K562 (cell line): Measurements from ENCODE around the gene TBRG4. TPM values are rescaled to one million over a fixed set of nuclear protein-coding genes. Genes with fewer than 3 reads are reported as not detected.

Source experiments
- ATAC-seq: fragments of 200-7000 bp; cut with Tn5 transposase; 3 replicates; pipeline ENCODE4 v1.9.1; 2020; ENCODE audit warnings: moderate library complexity
- BruUV-seq: library from RNA; stranded (reverse); fragments of 400-500 nt; replicated peaks from 2 replicates; lab custom pipeline; 2021; lab: Mats Ljungman, UMichigan
- CTCF ChIA-PET: fragments of 300-600 bp; formaldehyde crosslinking; extraction: SDS; loops from one replicate; lab custom pipeline; 2021; ENCODE audit warnings: low intra/inter-chr PET ratio; lab: Yijun Ruan, JAX
- POLR2A ChIA-PET: fragments of 300-600, 350-650 bp; sonication (Branson Sonifier 250); formaldehyde crosslinking; extraction: SDS; loops from one replicate; lab custom pipeline; 2021; ENCODE audit warnings: antibody characterized with exemption, inconsistent platforms; lab: Yijun Ruan, JAX
- DNase-seq, 4 experiments: peaks; one replicate each; pipeline versions ENCODE4 v3.0.0 to v3.0.0-alpha.2; 2011 to 2018; ENCODE audit warnings: low spot score in 3 of 4, mixed read lengths in 3 of 4; ENCODE audit errors: extremely low read depth in 1 of 4
- FAIRE-seq: peaks from 2 replicates; lab custom pipeline; 2011; peaks lifted over from hg19 to GRCh38; lab: Jason Lieb, UNC
- H2AFZ ChIP-seq: 2 replicates; pipeline ENCODE4 v1.6.0; 2011; ENCODE audit warnings: low read depth, low read length, control low read depth, inconsistent platforms
- H3K27ac ChIP-seq: fragments of 200-600 bp; 3 replicates; pipeline ENCODE4 v1.8.0; 2011; ENCODE audit warnings: low read depth, mild to moderate bottlenecking, control low read depth, inconsistent platforms, low read length, moderate library complexity, mixed read lengths; ENCODE audit errors: extremely low read depth
- H3K27me3 ChIP-seq, 2 experiments: fragments of 300-600 bp in 1 of 2; 2 replicates in 1 of 2; 3 replicates in 1 of 2; pipeline versions ENCODE4 v1.6.0 to v1.8.0; 2011; ENCODE audit warnings: inconsistent platforms in 2 of 2, low read length in 2 of 2, mild to moderate bottlenecking in 1 of 2, mixed read lengths in 1 of 2, moderate library complexity in 1 of 2; ENCODE audit not compliant: control insufficient read depth in 2 of 2, insufficient read depth in 2 of 2
- H3K36me3 ChIP-seq: fragments of 300-600 bp; 3 replicates; pipeline ENCODE4 v1.8.0; 2011; ENCODE audit warnings: mild to moderate bottlenecking, low read length, inconsistent platforms; ENCODE audit not compliant: control insufficient read depth, insufficient read depth
- H3K4me1 ChIP-seq, 2 experiments: fragments of 200-600 bp in 1 of 2; replicated peaks in 1 of 2; 2 replicates in 1 of 2; 3 replicates in 1 of 2; pipeline versions ENCODE4 v1.5.1 to v1.8.0; 2011; ENCODE audit warnings: inconsistent platforms in 2 of 2, low read length in 2 of 2, mild to moderate bottlenecking in 1 of 2, mixed read lengths in 1 of 2, moderate library complexity in 1 of 2; ENCODE audit not compliant: control insufficient read depth in 2 of 2, insufficient read depth in 2 of 2
- H3K4me2 ChIP-seq: 2 replicates; pipeline ENCODE4 v1.6.1; 2011; ENCODE audit warnings: low read length, control low read depth, inconsistent platforms, mixed read lengths; ENCODE audit not compliant: insufficient read depth
- H3K4me3 ChIP-seq: fragments of 200-600 bp; sonication (generic), shearing (Covaris generic); 2 replicates; pipeline ENCODE4 v1.5.1; 2016; ENCODE audit warnings: control low read depth, inconsistent platforms
- H3K79me2 ChIP-seq: fragments of 200-600 bp; 3 replicates; pipeline ENCODE4 v1.8.0; 2011; ENCODE audit warnings: low read length, inconsistent platforms; ENCODE audit not compliant: control insufficient read depth, insufficient read depth
- H3K9ac ChIP-seq, 2 experiments: 2 replicates each; pipeline versions ENCODE4 v1.6.0 to v1.6.1; 2011; ENCODE audit warnings: low read depth in 2 of 2, low read length in 2 of 2, control low read depth in 1 of 2, inconsistent platforms in 1 of 2, mild to moderate bottlenecking in 1 of 2, mixed read lengths in 1 of 2; ENCODE audit not compliant: insufficient read depth in 1 of 2
- H3K9me1 ChIP-seq: one replicate; pipeline ENCODE4 v1.6.0; 2011; ENCODE audit warnings: inconsistent platforms, mild to moderate bottlenecking, low read length, moderate library complexity; ENCODE audit not compliant: control insufficient read depth, insufficient read depth
- H3K9me3 ChIP-seq: replicated peaks from 2 replicates; pipeline ENCODE4 v1.5.1; 2011; ENCODE audit warnings: low read depth, low read length, inconsistent platforms; ENCODE audit not compliant: control insufficient read depth, insufficient read depth
- H4K20me1 ChIP-seq: replicated peaks from 2 replicates; pipeline ENCODE4 v1.6.1; 2011; ENCODE audit warnings: low read length, inconsistent platforms, mixed read lengths; ENCODE audit not compliant: control insufficient read depth, insufficient read depth
- ESRRA ChIP-seq: fragments of 450-650 bp; IDR thresholded peaks from 2 replicates; pipeline ENCODE4 v1.6.1; 2014; ENCODE audit warnings: low read depth, mild to moderate bottlenecking, moderate library complexity, borderline replicate concordance
- HCFC1 ChIP-seq: IDR thresholded peaks from 2 replicates; pipeline ENCODE4 v1.6.1; 2012; ENCODE audit warnings: low read depth, low read length, improper control_type of control experiment
- PHB ChIP-seq: fragments of 250-450 bp; sonication (Bioruptor Pico); IDR thresholded peaks from 2 replicates; pipeline ENCODE4 v1.5.0; 2021
- SRF ChIP-seq, 2 experiments: fragments of 250-450, 450-650 bp in 1 of 2; sonication (Bioruptor Pico) in 1 of 2; sonication (generic) in 1 of 2; formaldehyde crosslinking; IDR thresholded peaks; 2 replicates each; pipeline versions ENCODE4 v1.5.0 to v1.5.1; 2020 to 2022; ENCODE audit warnings: mild to moderate bottlenecking in 1 of 2, missing genetic modification reagents in 1 of 2
- ZNF384 ChIP-seq: IDR thresholded peaks from 2 replicates; pipeline ENCODE4 v1.6.1; 2012; ENCODE audit warnings: low read depth, low read length, improper control_type of control experiment
- ZNF79 ChIP-seq: fragments of 250-450 bp; sonication (Bioruptor Pico); IDR thresholded peaks from 2 replicates; pipeline ENCODE4 v1.4.0; 2020; ENCODE audit warnings: low read depth, mild to moderate bottlenecking, moderate library complexity
- WGBS: fragments of 100-300 bp; shearing (Covaris generic); methylation state at CpG from one replicate; pipeline ENCODE4 v1.1.6; 2016; ENCODE audit warnings: low coverage, mixed read lengths; ENCODE audit not compliant: insufficient coverage; ENCODE audit errors: missing lambda C conversion rate; 5-methylcytosine and 5-hydroxymethylcytosine counted together
- in situ Hi-C: fragments of 300-500 bp; cut with MboI; formaldehyde crosslinking; loops from 4 replicates; pipeline ENCODE4 v1.15.0; 2018; ENCODE audit warnings: inconsistent platforms, mixed read lengths
- intact Hi-C: fragments of 100-400 bp; cut with micrococcal nuclease; formaldehyde crosslinking; loops from 2 replicates; pipeline ENCODE4 v1.14.2; 2022
- polyA plus RNA-seq, 8 experiments: library from polyadenylated mRNA; depleted of rRNA in 4 of 8; stranded (reverse) in 5 of 8; unstranded in 3 of 8; fragments of >200 nt; fragmentation: Nextera tagmentation in 2 of 8; fragmentation: Illumina TruSeq in 1 of 8; extraction: Ambion mirVana in 2 of 8; extraction: Trizol in 1 of 8; gene quantifications; 2 replicates each; pipeline versions ENCODE4 v1.2.1 to v1.2.3, GENCODE V29; 2011 to 2014; ENCODE audit warnings: inconsistent platforms in 1 of 8, missing spikeins in 1 of 8
- total RNA-seq, 7 experiments: library from RNA; depleted of rRNA in 6 of 7; stranded (reverse); fragments of >200 nt in 6 of 7; fragmentation: Illumina TruSeq in 2 of 7; extraction: Trizol in 2 of 7; gene quantifications; 2 replicates each; pipeline versions ENCODE4 v1.2.1 to v1.2.3, GENCODE V29; 2011 to 2021; ENCODE audit warnings: low replicate concordance in 1 of 7
- TF ChIP-seq, protein P1 (sequence below), 2 experiments: fragments of 450-650 bp; IDR thresholded peaks; 2 replicates each; pipeline ENCODE4 v1.6.1; 2016

TBRG4 gene
- total and polyA plus RNA-seq, 9 of the 15 experiments (the other 6 are each of a cell fraction or from before 2014, with no cell fraction given), result 11.2 to 322 (median 216) TPM

- DNase-seq, result no peak
- FAIRE-seq, result no peak
- CTCF ChIA-PET, result interaction anchor here (0.9 kb wide), 1 partner anchor 166 kb away, joined by 3 read pairs; no protein-coding TSS in a partner anchor
- BruUV-seq, result no TSS peak
- H3K36me3 ChIP-seq, result no peaks in the 10 kb centered on the region
- H3K9ac ChIP-seq, result no peak overlapping the region
- H3K4me2 ChIP-seq, result no peak overlapping the region
- POLR2A ChIA-PET, result interaction anchor here (0.7 to 1.4 kb wide), 3 partner anchors 10 to 879 kb away, joined by 3 to 8 read pairs (median 3); partner anchors contain the start of gene TBRG4
- 42% methylated on average over 8 of the region's 8 CpGs for WGBS
- no peak overlapping the region for H3K27ac ChIP-seq
- no peak overlapping the region for H2AFZ ChIP-seq
- no peaks in the 10 kb centered on the region for H4K20me1 ChIP-seq
- H3K27me3 ChIP-seq, result no peaks in the 10 kb centered on the region
- peaks cover 2 to 7% of the 10 kb centered on the region in 2 experiments; a peak in 4 of 5 replicates for H3K4me1 ChIP-seq
- in situ Hi-C loops (loop anchor here (10.0 kb wide), 1 partner anchor 538 kb away; no protein-coding TSS in a partner anchor), intact Hi-C loops (loop anchor here (10.0 kb wide), 1 partner anchor 278 kb away; no protein-coding TSS in a partner anchor)
- ATAC-seq, result no peak
- H3K9me3 ChIP-seq, result no peaks in the 10 kb centered on the region
- no peaks in the 10 kb centered on the region for H3K79me2 ChIP-seq
- TF ChIP-seq HCFC1, result no peak
- no peak for TF ChIP-seq PHB
- peak; percentile 82 for TF ChIP-seq ESRRA
- no peak for TF ChIP-seq SRF (CRISPR knock-in tag; IDR thresholded peaks at IDR 0.05)
- no peak for TF ChIP-seq ZNF79 (CRISPR knock-in tag)
- no peak for TF ChIP-seq ZNF384
- TF ChIP-seq, protein P1, sequence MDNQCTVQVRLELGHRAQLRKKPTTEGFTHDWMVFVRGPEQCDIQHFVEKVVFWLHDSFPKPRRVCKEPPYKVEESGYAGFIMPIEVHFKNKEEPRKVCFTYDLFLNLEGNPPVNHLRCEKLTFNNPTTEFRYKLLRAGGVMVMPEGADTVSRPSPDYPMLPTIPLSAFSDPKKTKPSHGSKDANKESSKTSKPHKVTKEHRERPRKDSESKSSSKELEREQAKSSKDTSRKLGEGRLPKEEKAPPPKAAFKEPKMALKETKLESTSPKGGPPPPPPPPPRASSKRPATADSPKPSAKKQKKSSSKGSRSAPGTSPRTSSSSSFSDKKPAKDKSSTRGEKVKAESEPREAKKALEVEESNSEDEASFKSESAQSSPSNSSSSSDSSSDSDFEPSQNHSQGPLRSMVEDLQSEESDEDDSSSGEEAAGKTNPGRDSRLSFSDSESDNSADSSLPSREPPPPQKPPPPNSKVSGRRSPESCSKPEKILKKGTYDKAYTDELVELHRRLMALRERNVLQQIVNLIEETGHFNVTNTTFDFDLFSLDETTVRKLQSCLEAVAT (IDR thresholded peaks at IDR 0.05), result no peak
- TF ChIP-seq, all 486 proteins: peak for 1
- Histone ChIP-seq H3K9me1 (peaks cover 3% of the 10 kb centered on the region), H3K4me3 (no peak overlapping the region)
Observed at GRCh38 chr7:45132708-45133320, 21.3 kb upstream of the TBRG4 start.
